ENCODE data around the gene EPS8L2.

EPS8L2 gene

DNA sequence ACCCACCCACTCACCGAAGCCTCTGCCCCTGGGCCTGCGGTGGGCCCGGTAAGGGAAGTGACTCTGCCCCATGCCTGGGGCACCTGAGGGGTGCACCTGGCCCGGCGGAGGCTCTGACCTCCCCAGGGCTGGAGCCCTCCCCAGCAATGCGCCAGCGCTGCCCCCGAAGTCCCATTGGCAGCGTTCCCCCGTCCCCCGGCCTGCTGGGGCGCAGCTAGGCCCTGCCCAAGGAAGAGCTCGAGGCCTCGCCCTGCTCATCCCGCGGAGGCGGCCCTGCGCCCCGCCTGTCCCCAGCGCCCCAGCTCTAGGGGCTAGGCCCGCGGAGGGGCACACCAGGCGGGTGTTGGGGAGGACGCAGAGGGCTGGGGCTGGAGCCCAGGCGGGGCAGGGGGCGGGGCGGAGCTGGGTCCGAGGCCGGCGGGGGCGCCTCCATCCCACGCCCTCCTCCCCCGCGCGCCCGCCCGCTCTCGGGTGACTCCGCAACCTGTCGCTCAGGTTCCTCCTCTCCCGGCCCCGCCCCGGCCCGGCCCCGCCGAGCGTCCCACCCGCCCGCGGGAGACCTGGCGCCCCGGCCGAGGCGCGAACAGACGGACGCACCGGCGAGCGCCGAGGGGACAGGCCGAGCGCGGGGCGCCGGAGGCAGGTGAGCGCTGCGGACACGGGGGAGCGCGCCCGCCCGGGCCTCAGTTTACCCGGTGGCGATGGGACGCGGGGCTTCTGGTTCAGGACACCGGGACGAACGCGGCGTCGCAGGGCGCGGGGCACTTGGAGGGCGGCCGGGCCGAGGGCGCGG is at the start of gene EPS8L2:
TSS of gene EPS8L2 (plus strand) at position 586 of the 793 bp plus-strand sequence. CDS start 3,177 bp downstream, outside the sequence.
- H3K4me3 ChIP-seq (ENCODE audit: low read length) = peak within 1 kb of the TSS; percentile 91
- TF ChIP-seq, protein P1, sequence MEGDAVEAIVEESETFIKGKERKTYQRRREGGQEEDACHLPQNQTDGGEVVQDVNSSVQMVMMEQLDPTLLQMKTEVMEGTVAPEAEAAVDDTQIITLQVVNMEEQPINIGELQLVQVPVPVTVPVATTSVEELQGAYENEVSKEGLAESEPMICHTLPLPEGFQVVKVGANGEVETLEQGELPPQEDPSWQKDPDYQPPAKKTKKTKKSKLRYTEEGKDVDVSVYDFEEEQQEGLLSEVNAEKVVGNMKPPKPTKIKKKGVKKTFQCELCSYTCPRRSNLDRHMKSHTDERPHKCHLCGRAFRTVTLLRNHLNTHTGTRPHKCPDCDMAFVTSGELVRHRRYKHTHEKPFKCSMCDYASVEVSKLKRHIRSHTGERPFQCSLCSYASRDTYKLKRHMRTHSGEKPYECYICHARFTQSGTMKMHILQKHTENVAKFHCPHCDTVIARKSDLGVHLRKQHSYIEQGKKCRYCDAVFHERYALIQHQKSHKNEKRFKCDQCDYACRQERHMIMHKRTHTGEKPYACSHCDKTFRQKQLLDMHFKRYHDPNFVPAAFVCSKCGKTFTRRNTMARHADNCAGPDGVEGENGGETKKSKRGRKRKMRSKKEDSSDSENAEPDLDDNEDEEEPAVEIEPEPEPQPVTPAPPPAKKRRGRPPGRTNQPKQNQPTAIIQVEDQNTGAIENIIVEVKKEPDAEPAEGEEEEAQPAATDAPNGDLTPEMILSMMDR (IDR thresholded peaks at IDR 0.05; ENCODE audit: insufficient read depth, low read depth, low read length, missing control alignments) = no peak
- DNase-seq (ENCODE audit: low read depth) = peak; percentile 71

DNA sequence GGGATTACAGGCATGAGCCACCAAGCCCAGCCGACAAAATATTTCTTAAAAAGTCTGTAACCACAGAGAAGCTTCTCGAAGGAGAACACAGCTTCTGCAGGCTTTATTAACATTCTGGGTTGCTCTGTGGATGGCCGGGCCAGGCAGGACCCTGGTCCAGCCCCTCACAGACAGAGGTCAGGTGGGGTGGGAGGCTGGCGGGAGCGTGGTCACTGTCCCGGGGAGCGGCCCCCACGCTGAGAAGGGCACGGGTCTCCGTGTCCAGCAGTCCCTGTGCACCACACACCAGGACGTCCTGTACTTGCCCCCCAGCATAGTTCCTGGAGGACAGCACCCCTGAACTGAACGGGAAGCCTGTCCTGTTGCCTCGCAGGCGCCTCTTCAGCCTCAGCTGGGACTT is 49.6 kb upstream of the EPS8L2 start:
- TF ChIP-seq, protein P1 (IDR thresholded peaks at IDR 0.05; ENCODE audit: insufficient read depth, low read depth, low read length, missing control alignments) = no peak
- DNase-seq (ENCODE audit: low read depth) = no peak
- no peak overlapping the region for H3K4me3 ChIP-seq (ENCODE audit: low read length)

DNA sequence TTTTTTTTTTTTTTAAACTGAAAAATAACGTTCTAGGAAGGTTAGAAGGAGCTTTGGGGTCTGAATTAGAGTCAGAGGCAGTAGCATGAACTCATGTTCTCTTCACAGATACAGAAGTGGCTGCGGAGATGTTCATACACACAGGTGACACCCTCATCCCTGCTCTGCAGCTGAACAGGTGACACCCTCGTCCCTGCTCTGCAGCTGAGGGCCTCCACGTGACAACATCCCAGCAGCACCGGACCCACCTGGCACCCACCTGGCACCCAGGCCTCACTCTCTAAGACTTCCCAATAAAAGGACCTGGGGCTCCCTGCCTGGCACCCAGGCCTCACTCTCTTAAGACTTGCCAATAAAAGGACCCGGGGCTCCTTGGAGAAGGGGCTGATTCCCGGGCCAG is 49.2 kb upstream of the EPS8L2 start:
- TF ChIP-seq, protein P1 (IDR thresholded peaks at IDR 0.05; ENCODE audit: insufficient read depth, low read depth, low read length, missing control alignments) = no peak
- no peak for DNase-seq (ENCODE audit: low read depth)
- no peak overlapping the region for H3K4me3 ChIP-seq (ENCODE audit: low read length)

DNA sequence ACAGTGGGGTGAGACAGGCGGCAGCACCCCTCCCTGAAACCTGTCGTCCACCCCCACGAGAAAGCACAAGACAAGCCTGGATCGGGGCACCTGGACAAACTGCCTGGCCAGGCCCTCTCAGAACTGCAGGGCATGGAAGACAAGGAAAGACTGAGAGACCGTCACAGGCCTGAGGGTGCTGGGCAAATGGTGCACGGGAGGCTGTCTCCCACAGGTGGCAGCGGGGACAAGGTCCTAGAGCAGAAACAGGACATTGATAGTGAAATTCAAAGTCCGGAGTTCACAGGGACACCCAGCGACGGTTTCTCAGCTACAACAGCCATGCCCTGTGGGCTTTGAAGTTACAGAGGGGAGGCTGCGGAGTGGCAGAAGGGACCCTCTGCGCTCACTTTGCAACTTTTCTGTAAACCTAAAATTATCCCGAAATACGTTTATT is 48.3 kb upstream of the EPS8L2 start:
- no peak for DNase-seq (ENCODE audit: low read depth)
- no peak overlapping the region for H3K4me3 ChIP-seq (ENCODE audit: low read length)
- TF ChIP-seq, protein P1 (IDR thresholded peaks at IDR 0.05; ENCODE audit: insufficient read depth, low read depth, low read length, missing control alignments) = no peak

DNA sequence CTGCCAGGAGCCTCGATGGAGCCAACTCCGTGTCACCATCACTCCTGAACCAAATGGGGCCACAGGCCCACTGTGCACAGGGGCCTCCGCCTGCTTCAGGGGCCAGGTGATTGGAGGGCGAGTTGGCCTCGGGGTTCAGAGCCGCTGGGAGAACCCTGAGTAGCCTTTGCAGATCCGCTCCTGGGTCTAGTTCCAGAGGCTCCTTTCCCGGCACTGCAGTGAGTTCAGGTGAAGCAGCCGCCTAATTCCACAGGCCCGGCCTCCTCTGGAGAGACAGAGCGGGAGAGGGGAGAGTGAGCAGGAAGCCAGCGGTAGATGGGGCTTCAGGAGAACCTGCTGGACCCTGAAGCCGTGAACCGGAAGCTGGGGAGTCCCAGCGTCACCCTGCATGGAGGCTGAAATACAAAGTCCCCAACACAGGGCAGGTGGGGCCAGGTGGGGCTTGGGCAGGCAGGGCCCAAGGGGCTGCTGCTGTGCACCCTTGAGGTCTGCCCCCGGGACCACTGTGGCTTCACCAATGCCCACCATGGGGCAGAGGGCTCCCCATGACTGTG is 46.4 kb upstream of the EPS8L2 start:
- H3K4me3 ChIP-seq (ENCODE audit: low read length) = no peak overlapping the region
- no peak for DNase-seq (ENCODE audit: low read depth)
- TF ChIP-seq, protein P1 (IDR thresholded peaks at IDR 0.05; ENCODE audit: insufficient read depth, low read depth, low read length, missing control alignments) = no peak

DNA sequence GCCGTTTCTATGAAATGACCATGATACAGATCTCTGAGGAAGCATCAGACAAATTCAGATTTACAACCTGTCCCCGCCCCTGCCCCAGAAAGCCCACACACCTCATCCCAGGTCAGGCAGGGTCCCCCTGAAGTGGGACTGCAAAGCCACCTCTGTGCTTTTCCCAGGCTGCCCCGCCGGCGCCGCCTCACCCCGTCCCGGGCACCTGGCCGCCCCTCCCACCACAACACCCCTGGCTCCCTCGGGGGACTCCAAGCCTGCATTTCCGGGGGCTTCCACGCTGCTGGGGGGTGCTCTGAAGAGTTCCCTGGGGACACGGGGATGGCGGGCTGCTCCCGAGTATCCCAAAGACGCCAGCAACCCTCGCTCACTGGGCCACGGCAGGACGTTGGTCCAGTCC is 45.8 kb upstream of the EPS8L2 start:
- DNase-seq (ENCODE audit: low read depth) = no peak
- no peak overlapping the region for H3K4me3 ChIP-seq (ENCODE audit: low read length)
- TF ChIP-seq, protein P1 (IDR thresholded peaks at IDR 0.05; ENCODE audit: insufficient read depth, low read depth, low read length, missing control alignments) = no peak

All from epithelial cell of esophagus (primary cell).